Endothelial cell (in vitro differentiated cells): ENCODE results near the gene INPP5J. TPM values are rescaled to one million over a fixed set of nuclear protein-coding genes. Genes with fewer than 3 reads are reported as not detected.

Experiments used
- DNase-seq: peaks from one replicate; pipeline ENCODE4 v3.0.0; 2021; ENCODE audit warnings: low spot score
- H3K27ac Mint-ChIP-seq: one replicate; pipeline ENCODE4 v1.8.0; 2021; ENCODE audit warnings: mixed read lengths, inconsistent platforms; ENCODE audit not compliant: unreplicated experiment
- H3K27me3 Mint-ChIP-seq: one replicate; pipeline ENCODE4 v1.8.0; 2021; ENCODE audit warnings: mild to moderate bottlenecking, moderate library complexity, mixed read lengths, inconsistent platforms; ENCODE audit not compliant: unreplicated experiment
- H3K36me3 Mint-ChIP-seq: one replicate; pipeline ENCODE4 v1.8.0; 2021; ENCODE audit warnings: mild to moderate bottlenecking, low read depth, mixed read lengths, inconsistent platforms; ENCODE audit not compliant: unreplicated experiment
- H3K4me1 Mint-ChIP-seq: one replicate; pipeline ENCODE4 v1.8.0; 2021; ENCODE audit warnings: mild to moderate bottlenecking, mixed read lengths, inconsistent platforms; ENCODE audit not compliant: unreplicated experiment
- H3K4me3 Mint-ChIP-seq: one replicate; pipeline ENCODE4 v1.8.0; 2021; ENCODE audit warnings: mild to moderate bottlenecking, mixed read lengths, inconsistent platforms; ENCODE audit not compliant: unreplicated experiment
- H3K9me3 Mint-ChIP-seq: one replicate; pipeline ENCODE4 v1.8.0; 2021; ENCODE audit warnings: mixed read lengths, inconsistent platforms; ENCODE audit not compliant: unreplicated experiment
- CTCF ChIP-seq: fragments of 200-600 bp; sonication (generic); IDR thresholded peaks from one replicate; pipeline ENCODE4 v1.5.0; 2021; ENCODE audit warnings: antibody characterized with exemption; ENCODE audit not compliant: unreplicated experiment
- total RNA-seq: library from RNA; stranded (reverse); fragmentation: NEBNext Ultra II Directional; extraction: Animal tissue kit (Norgen Biotek cat#: 25700); gene quantifications from one replicate; pipeline ENCODE4 v1.2.1, GENCODE V29; 2021; ENCODE audit not compliant: unreplicated experiment

Gene INPP5J
- total RNA-seq, 1 donor from 2014 or later: 2.8 TPM

GRCh38 chr22:31093086-31093850, 29.5 kb upstream of the INPP5J start:
- H3K4me3 Mint-ChIP-seq: no peak overlapping the region
- no peak overlapping the region for H3K27ac Mint-ChIP-seq
- peaks cover 23% of the 10 kb centered on the region for H3K4me1 Mint-ChIP-seq
- peaks cover 10% of the 10 kb centered on the region for H3K27me3 Mint-ChIP-seq
- TF ChIP-seq CTCF: no peak
- no peaks in the 10 kb centered on the region for H3K9me3 Mint-ChIP-seq
- no peak for DNase-seq
- peaks cover 52% of the 10 kb centered on the region for H3K36me3 Mint-ChIP-seq

GRCh38 chr22:31094021-31094551, 28.7 kb upstream of the INPP5J start:
- H3K4me1 Mint-ChIP-seq: peaks cover 23% of the 10 kb centered on the region
- H3K27ac Mint-ChIP-seq: no peak overlapping the region
- DNase-seq: no peak
- peaks cover 48% of the 10 kb centered on the region for H3K36me3 Mint-ChIP-seq
- H3K27me3 Mint-ChIP-seq: peaks cover 12% of the 10 kb centered on the region
- H3K9me3 Mint-ChIP-seq: no peaks in the 10 kb centered on the region
- peak overlapping the region; percentile 51 for H3K4me3 Mint-ChIP-seq
- TF ChIP-seq CTCF: no peak

GRCh38 chr22:31094741-31095140, 28.0 kb upstream of the INPP5J start:
- Mint-ChIP-seq H3K4me3 (peak overlapping the region; percentile 59), H3K9me3 (no peaks in the 10 kb centered on the region), H3K4me1 (peaks cover 23% of the 10 kb centered on the region), H3K27ac (no peak overlapping the region), H3K36me3 (peaks cover 47% of the 10 kb centered on the region), H3K27me3 (peaks cover 12% of the 10 kb centered on the region)
- no peak for DNase-seq
- TF ChIP-seq CTCF: no peak

- H3K27ac Mint-ChIP-seq: peak overlapping the region; percentile 57
- H3K9me3 Mint-ChIP-seq: no peaks in the 10 kb centered on the region
- peaks cover 23% of the 10 kb centered on the region for H3K4me1 Mint-ChIP-seq
- peak overlapping the region; percentile 57 for H3K4me3 Mint-ChIP-seq
- peaks cover 45% of the 10 kb centered on the region for H3K36me3 Mint-ChIP-seq
- peaks cover 12% of the 10 kb centered on the region for H3K27me3 Mint-ChIP-seq
- no peak for DNase-seq
- no peak for TF ChIP-seq CTCF
These were observed 27.0 kb upstream of the INPP5J start for GRCh38 chr22:31095637-31096249.
